Stimulated activated CD4-positive, alpha-beta T cell treated with anti-CD3 and anti-CD28 coated beads, Interleukin-4, amount 100 ng/mL, for 48 hours (primary cell): ENCODE results near the gene RPS6KA5.
"Not testable (repeated sequence)": the region's sequence is repeated elsewhere in the genome, so short reads cannot be mapped to it uniquely, and the experiment has no call there.

Experiments used
- DNase-seq, 2 donors: peaks; one replicate each; pipeline ENCODE4 v3.0.0-alpha.2; 2020; ENCODE audit warnings: low read depth in 2 of 2

The RPS6KA5 gene

GRCh38 chr14:90871605-90872233 is 188.7 kb downstream of the RPS6KA5 start:
- DNase-seq, result no peak

GRCh38 chr14:90870950-90871604 is 189.4 kb downstream of the RPS6KA5 start:
- DNase-seq, result no peak

GRCh38 chr14:90867501-90867900 is 192.9 kb downstream of the RPS6KA5 start:
- DNase-seq, result no peak

DNA sequence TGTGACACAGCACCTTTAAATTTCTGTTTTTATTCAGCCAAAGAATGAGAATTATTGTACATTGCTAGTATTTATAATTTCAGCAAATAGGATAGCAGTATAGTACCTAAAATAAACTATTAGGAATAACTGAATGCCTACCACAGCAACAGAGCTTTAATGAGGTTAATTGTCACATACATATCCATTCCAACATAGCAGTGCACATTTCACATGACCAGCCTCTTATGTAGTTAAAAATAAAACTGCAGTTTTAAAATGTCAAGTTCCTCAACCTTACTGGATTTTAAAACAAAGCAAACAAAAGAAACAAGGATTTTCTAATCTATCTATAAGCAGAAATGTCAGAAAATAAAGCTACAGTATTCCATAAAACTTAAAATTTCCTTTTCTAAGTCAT is 193.6 kb downstream of the RPS6KA5 start:
- DNase-seq, result no peak

DNA sequence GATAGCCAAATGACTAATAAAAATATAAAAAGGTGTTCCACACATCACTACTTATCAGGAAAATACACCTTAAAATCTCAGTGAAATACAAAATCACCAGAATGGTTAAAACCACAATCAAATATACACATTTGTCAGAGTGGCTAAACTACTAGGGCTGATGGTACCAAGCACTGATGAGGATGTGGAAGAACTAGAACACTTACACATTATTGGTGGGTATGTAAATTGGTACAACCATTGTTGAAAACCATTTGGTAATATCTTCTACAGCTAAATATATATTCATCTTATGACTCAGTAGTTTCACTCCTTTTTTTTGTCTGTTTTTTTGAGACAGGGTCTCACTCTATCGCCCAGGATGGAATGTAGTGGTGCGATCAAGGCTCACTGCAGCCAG is 195.7 kb downstream of the RPS6KA5 start:
- DNase-seq, result no peak

DNA sequence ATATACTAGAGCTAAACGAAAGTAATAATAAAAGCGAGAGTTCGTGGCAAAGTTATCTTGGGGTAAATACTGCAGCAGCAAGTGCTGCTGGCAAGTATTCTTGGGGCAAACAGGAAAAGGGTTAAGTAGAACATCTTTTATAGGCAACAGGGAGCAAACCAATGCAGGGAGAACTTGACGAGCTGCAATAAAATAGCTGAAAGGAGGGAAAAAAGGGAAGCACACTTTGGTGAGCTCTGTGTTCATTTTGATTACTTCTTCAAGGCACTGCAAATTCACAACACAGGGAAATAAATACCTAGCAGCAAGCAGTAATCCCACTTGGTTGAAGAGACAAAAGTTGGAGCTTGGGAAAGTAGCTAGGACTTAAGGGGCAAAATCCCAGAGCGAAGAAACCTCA is 201.9 kb downstream of the RPS6KA5 start:
- no peak for DNase-seq

GRCh38 chr14:90857866-90858265 is 202.6 kb downstream of the RPS6KA5 start:
- DNase-seq, result no peak

DNA sequence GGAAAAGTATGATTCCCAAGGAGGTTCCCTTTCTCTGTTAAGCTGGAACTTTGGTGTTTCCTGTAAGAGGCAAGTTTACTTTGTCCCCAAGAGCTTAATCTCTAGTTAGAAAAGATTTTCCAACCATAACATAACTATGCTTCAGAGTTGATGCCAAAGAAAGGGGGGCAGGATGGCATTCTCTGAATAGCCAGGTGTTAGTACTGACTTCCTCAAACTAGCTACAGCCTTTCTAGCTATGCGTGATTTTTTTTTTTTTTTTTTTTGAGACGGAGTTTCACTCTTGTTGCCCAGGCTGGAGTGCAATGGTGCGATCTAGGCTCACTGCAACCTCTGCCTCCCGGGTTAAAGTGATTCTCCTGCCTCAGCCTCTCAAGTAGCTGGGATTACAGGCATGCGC is 204.3 kb downstream of the RPS6KA5 start:
- DNase-seq, result not testable (repeated sequence)

- DNase-seq, result no peak
These were observed 207.3 kb downstream of the RPS6KA5 start for GRCh38 chr14:90853116-90853515.

- no peak for DNase-seq
These were observed 209.0 kb downstream of the RPS6KA5 start for GRCh38 chr14:90851327-90852036.

GRCh38 chr14:90850487-90850886 is 210.0 kb downstream of the RPS6KA5 start:
- DNase-seq, result no peak

DNA sequence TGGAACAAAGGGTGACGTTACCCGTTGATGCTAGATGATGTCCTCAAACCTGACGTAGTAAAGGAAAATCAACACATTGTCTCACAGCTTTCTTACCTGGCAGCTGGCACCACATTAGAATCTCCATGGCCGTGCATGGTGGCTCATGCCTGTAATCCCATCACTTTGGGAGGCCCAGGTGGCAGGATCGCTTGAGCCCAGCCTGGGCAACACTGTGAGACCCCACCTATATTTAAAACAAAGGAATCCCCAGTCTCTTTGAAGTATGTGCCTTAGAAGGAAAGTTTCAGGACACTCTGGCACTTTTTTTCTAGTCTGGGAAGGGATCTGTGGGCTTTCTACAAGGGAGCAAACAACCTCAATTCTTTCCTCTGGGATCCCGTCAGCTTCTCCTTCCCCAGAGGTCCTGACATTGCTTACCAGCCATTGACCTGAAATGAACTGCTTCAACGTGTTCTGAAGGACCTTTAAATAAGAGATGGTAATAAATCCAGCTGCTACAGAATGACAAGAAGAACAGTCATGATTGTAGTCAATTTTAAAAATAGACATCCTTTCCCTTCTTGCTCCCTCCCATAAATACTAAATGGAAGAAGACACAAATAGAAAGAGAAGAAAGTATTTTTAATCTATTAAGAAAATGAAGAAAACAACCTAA is 210.5 kb downstream of the RPS6KA5 start:
- no peak for DNase-seq

- no peak for DNase-seq
These were observed 211.3 kb downstream of the RPS6KA5 start for GRCh38 chr14:90848944-90849731.

GRCh38 chr14:90846511-90846910 is 213.9 kb downstream of the RPS6KA5 start:
- no peak for DNase-seq

GRCh38 chr14:90844321-90844720 is 216.1 kb downstream of the RPS6KA5 start:
- no peak for DNase-seq

DNA sequence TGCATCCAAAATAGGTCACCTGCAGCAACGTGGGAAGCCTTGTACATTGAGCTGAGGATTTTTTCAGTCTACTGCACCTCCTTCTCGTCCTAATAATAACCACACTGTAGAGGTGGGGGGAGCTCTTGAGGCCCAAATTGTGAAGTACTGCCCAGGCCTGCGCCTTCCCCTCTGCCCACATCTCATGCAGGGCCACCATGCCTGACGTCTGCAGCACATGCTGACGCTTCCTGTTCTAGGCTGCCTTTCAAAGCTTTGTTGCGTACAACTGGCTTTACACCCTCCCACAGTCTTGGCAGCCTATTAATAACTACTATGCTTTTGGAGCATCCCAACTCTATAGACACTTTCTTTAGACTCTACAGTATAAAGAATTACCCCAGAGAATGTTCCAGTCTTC is 217.7 kb downstream of the RPS6KA5 start:
- DNase-seq, result no peak

DNA sequence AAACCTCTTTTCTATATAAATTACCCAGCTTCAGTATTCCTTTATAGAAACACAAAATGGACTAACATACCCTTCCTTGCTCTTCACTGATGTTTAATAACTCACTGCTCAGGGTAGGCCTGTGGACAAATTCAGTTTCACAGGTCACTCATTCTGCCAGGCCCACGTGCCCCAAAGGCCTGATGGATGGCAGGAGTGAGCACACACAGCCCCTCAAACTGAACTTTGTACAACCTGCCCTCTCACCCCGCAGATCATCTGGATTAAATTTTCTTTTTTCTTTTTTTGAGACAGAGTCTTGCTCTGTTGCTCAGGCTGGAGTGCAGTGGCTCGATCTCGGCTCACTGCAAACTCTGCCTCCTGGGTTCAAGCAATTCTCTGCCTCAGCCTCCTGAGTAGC is 219.8 kb downstream of the RPS6KA5 start:
- not testable (repeated sequence) for DNase-seq

GRCh38 chr14:90839889-90840266 is 220.6 kb downstream of the RPS6KA5 start:
- DNase-seq, result no peak

DNA sequence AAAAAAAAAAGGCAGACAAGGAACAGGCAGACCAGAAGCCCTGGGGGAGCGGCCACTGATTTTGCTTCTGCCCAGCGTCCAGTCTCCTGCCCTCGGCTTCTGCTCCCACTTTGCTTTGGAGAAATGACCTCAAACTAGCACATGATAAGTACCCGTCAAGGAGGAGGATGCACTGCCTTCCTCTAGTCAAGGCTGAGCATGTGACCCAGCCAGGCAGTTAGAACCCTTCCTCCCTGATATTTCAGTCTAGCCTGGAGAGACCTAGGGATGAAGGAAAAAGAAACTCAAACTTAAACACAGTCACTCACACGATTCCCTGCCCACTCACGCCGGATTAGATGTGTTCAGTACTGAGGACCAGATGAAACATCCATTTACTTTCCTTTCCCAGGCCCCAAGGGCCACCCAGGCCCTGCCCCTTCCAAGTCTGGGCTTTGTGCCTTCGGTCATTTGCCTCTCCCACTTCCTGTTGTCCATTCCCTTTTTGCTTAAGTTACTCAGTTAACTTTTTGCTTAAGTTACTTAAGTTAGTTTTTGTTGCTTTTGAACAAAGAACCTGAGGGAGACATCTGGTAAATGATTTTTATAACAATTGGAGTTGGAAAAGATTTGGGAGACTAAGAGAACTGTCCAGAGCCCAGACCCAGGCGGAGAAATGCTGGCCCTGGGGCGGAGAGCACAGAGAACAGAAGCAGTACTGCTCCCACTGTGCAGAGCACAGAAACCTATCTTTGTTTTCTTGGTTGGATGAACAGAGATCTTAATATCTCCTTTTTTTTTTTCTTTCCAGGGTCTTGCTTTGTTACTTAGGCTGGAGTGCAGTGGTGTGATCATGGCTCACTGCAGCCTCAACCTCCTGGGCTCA is 221.2 kb downstream of the RPS6KA5 start:
- no peak for DNase-seq

DNA sequence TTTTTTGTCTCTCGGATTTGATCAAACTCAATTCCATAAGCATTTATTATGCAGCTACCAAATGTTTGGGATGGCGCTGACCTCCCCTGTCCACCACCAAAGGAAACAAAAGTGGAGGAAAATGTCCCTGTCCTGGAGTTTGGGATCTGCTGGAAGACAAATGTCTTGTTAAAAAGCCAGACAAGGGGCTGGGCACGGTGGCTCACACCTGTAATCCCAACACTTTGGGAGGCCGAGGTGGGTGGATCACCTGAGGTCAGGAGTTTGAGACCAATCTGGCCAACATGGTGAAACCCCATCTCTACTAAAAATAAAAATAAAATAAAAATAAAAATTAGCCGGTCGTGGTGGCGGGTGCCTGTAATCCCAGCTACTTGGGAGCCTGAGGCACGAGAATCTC is 221.9 kb downstream of the RPS6KA5 start:
- not testable (repeated sequence) for DNase-seq

GRCh38 chr14:90837355-90837754 is 223.1 kb downstream of the RPS6KA5 start:
- DNase-seq, result no peak
